GM12875 (cell line): ENCODE measurements around the gene SCNN1A.

Experiments
- H3K4me3 ChIP-seq: one replicate; pipeline ENCODE4 v1.5.1; 2011; ENCODE audit warnings: low read depth, low read length, control low read depth
- CTCF ChIP-seq: IDR thresholded peaks from 2 replicates; pipeline ENCODE4 v1.5.1; 2011; ENCODE audit warnings: low read depth, mild to moderate bottlenecking, control low read depth, inconsistent platforms, low read length, moderate library complexity, borderline replicate concordance; ENCODE audit not compliant: insufficient read depth

SCNN1A gene

GRCh38 chr12:6328045-6328779 lies 47.2 kb downstream of the SCNN1A start:
- no peak overlapping the region for H3K4me3 ChIP-seq
- TF ChIP-seq CTCF, result no peak

GRCh38 chr12:6327229-6328041 lies 47.9 kb downstream of the SCNN1A start:
- TF ChIP-seq CTCF, result no peak
- H3K4me3 ChIP-seq, result no peak overlapping the region

- H3K4me3 ChIP-seq, result no peak overlapping the region
- TF ChIP-seq CTCF, result no peak
These were observed 48.8 kb downstream of the SCNN1A start for GRCh38 chr12:6326316-6327228.

GRCh38 chr12:6324936-6325750 lies 50.2 kb downstream of the SCNN1A start:
- TF ChIP-seq CTCF, result no peak
- no peak overlapping the region for H3K4me3 ChIP-seq

- no peak for TF ChIP-seq CTCF
These were observed 51.2 kb downstream of the SCNN1A start for GRCh38 chr12:6323995-6324711.

More at GRCh38 chr12:6323995-6324711, 51.2 kb downstream of the SCNN1A start:
- H3K4me3 ChIP-seq, result no peak overlapping the region
